Measurements from ENCODE around the gene NECTIN1. TPM values are rescaled to one million over a fixed set of nuclear protein-coding genes. Genes with fewer than 3 reads are reported as not detected.
A peak's percentile ranks its signal among the peaks of the same experiment; 100 is the strongest.

The NECTIN1 gene
- total RNA-seq, 1 donor from 2014 or later, result 10.4 TPM

DNA sequence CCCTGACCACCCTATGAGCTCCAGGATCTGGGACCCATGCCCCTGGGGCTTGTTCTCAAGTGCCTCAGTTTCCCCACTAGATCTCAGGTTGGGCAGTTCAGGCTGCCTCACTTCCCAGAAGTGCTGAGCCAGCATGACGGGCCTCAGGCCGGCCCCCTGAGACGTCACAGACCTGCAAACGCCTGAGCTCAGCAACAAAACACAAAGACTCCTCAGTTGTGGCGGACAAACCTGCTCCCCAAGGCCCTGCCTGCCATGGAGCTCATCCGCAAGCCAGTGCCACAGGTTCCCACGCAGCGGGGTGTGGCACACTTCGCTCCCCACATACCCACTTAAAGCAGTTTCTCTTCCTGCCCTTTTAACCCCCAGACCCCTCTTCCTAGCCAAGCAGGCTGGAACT, 45.2 kb downstream of the NECTIN1 start:
- DNase-seq (ENCODE audit: low spot score), result no peak

DNA sequence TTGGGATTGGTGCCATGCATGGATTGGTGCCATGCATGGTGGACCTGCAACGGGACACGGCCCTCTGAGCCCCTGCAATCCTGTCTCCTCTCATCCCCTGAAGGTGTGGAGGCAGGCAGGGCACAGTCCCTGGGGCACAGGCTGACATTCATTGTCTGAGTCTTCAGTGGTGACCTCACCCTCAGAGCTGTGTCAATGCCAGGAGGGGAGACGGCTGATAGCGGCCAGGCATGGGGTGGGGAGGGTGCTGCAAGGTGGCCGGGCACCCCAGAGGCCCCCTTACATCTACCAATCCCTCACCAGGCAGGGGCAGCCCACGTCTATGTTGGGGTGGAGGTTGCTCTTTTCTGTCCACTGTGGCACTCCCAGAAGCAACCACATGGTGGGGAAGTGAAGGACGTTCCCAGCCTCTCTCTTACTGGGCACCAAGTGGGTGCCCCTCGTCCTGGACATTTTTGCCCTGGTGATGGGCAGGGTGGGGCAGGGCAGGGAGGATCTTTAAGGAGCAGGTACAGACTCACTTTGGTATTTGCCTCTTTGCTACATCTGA, 47.6 kb downstream of the NECTIN1 start:
- intact Hi-C loops (cut with DNase I), result no loop called here
- no peak for DNase-seq (ENCODE audit: low spot score)

More for the DNA sequence above, 45.2 kb downstream of the NECTIN1 start:
- intact Hi-C loops (cut with DNase I), result no loop called here

- intact Hi-C loops (cut with DNase I), result no loop called here
- DNase-seq (ENCODE audit: low spot score), result peak; percentile 85
These were observed 48.2 kb downstream of the NECTIN1 start for GRCh38 chr11:119680541-119681360.

DNA sequence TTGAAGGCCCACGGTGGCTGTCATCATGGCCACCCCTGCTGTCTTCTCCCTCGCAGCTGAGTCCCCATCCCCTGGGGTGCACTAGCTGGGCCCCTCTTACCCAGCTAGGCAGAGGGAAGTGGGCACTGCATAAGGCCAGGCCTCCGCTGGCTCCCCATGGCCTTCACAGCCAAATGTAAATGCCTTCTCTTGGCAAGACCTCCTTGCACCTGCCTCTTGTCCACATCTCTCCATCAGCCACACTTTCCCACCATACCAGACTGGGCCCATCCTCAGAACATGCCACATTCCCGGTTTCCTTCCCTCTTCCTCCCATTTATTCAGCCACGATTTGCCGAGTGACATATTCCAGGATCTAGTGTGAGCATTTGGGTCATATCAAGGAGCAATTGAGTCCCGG, 49.7 kb downstream of the NECTIN1 start:
- DNase-seq (ENCODE audit: low spot score), result no peak
- intact Hi-C loops (cut with DNase I), result no loop called here

DNA sequence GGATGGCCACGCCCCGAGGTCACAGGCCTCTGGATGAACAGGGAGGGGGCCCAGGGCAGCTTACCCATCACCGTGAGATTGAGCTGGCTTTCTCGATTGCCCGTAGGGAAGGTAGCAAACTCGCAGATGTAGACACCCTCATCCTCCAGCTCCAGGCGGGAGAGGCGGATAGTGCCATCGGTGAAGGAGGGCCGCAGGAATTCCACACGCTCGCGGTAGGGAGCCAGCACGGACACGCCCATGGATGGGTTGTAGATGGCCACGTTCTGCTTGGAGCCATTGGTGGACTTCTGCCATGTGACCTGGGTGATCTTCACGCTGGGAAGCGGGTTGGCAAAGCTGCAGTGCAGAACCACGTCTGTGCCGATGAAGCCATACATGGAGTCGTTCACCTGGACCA, 50.6 kb downstream of the NECTIN1 start:
- DNase-seq (ENCODE audit: low spot score), result no peak

DNA sequence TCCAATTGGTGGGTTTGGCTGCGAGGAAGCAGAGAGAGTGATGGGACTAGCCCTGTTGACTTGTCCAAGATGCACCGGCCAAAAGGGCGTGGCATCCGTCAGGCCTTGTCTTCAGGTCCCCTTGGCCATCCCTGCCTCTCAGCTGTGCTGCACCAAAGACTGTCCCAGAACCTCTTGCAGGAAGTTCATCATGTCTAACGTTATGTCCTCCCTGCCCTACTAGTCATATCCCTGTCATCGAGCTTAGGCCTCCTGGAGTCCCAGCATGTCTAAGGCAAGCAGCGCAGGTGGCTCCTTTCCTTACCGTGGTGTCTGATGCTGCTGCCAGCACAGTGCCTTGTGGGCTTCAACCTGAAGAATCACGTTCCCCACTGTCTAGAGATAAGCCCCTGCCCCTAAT, 51.2 kb downstream of the NECTIN1 start:
- DNase-seq (ENCODE audit: low spot score), result no peak
- intact Hi-C loops (cut with DNase I), result no loop called here

More for the DNA sequence above, 50.6 kb downstream of the NECTIN1 start:
- intact Hi-C loops (cut with DNase I), result no loop called here

- intact Hi-C loops (cut with DNase I), result no loop called here
These were observed 52.5 kb downstream of the NECTIN1 start for GRCh38 chr11:119676461-119677020.

GRCh38 chr11:119673759-119674336, 55.2 kb downstream of the NECTIN1 start:
- intact Hi-C loops (cut with DNase I), result no loop called here
- peak; percentile 86 for DNase-seq (ENCODE audit: low spot score)

More at GRCh38 chr11:119676461-119677020, 52.5 kb downstream of the NECTIN1 start:
- DNase-seq (ENCODE audit: low spot score), result no peak

- intact Hi-C loops (cut with DNase I), result no loop called here
- no peak for DNase-seq (ENCODE audit: low spot score)
These were observed 55.8 kb downstream of the NECTIN1 start for GRCh38 chr11:119673052-119673758.

- intact Hi-C loops (cut with DNase I), result no loop called here
These were observed 56.4 kb downstream of the NECTIN1 start for GRCh38 chr11:119672597-119672996.

GRCh38 chr11:119671561-119672015, 57.4 kb downstream of the NECTIN1 start:
- intact Hi-C loops (cut with DNase I), result no loop called here
- no peak for DNase-seq (ENCODE audit: low spot score)

More at GRCh38 chr11:119672597-119672996, 56.4 kb downstream of the NECTIN1 start:
- no peak for DNase-seq (ENCODE audit: low spot score)

DNA sequence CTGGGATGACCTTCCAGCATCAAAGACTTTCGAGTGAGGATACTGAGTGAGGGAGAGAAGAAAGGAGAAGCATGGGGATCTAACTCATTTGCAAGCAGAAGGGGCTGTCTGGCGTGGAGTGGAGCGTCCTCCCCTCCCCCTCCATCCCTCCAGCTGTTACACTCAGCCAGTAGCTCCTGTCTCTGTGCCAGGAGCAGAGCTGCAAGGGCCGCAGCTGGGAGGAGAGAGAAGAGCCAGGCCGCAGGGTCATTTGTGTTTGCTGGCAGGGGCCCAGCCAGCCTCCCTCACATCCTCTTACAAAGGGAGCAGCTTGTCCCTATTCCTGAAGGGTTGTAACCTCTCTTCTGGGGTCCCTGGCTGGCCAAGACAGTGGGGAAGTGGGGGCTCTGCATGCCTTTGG, 57.9 kb downstream of the NECTIN1 start:
- intact Hi-C loops (cut with DNase I), result no loop called here
- peak; percentile 85 for DNase-seq (ENCODE audit: low spot score)

DNA sequence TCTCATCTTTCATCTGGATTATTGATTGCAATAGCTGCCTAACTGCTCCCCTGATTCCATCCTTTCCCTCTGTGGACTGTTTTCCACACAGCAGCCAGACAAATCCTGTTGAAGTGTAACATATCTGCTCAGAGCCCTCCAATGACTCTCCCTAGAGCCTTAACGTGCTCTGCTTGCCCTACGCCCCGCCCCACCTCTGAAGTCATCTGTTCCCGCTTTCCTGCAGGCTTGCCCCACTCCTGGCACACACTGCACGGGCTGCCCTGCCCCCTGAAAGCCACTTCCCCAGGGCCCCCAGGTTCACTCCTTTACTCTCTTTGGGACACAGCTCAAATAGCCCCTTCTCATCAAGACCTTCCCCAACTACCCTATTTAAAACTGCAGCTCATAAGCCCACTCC, 59.5 kb downstream of the NECTIN1 start:
- intact Hi-C loops (cut with DNase I), result loop anchor here (5.0 kb wide), 2 partner anchors 343 to 563 kb away; no protein-coding TSS in a partner anchor
- no peak for DNase-seq (ENCODE audit: low spot score)

GRCh38 chr11:119668676-119669075, 60.3 kb downstream of the NECTIN1 start:
- no peak for DNase-seq (ENCODE audit: low spot score)
- intact Hi-C loops (cut with DNase I), result loop anchor here (5.0 kb wide), 2 partner anchors 344 to 564 kb away; no protein-coding TSS in a partner anchor

- peak; percentile 93 for DNase-seq (ENCODE audit: low spot score)
- intact Hi-C loops (cut with DNase I), result loop anchor here (2.0 to 5.0 kb wide), 4 partner anchors 62 to 566 kb away; partner anchors contain the start of gene NECTIN1
These were observed 62.4 kb downstream of the NECTIN1 start for GRCh38 chr11:119666463-119667131.

- DNase-seq (ENCODE audit: low spot score), result no peak
- intact Hi-C loops (cut with DNase I), result loop anchor here (2.0 to 5.0 kb wide), 4 partner anchors 63 to 566 kb away; partner anchors contain the start of gene NECTIN1
These were observed 62.9 kb downstream of the NECTIN1 start for GRCh38 chr11:119666061-119666460.

DNA sequence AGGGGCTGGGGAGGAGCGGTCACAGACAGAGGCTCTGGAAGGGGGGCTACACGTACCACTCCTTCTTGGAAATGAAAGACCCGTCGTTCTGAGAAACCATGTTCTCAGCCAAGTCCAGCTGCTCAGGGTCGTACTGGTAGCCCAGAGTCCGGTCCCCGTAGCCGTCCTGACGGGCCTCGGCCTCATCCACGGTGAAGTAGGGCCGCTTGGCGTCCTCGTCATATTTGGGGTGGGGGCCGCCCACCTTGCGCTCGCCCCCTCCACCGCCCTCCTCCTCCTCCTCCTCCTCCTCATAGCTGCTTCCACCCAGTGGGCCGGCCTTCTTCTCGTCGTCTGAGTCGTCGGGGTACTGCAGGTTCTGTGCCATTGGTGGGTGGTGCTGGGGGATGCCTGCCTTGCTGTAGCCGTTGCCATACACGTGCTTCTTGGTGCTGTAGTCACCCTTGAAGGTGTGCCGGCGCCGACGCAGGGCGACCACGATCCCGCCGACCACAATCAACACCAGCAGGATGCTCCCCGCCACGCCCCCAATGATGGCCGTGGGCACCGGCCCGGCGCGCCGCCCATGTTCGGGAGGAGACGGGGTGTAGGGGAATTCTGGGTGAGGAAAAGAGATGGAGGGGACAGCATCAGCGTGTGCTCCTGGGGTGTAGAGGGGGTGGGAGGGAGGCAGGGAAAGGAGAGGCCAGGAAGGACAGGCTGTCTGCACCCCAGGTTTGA, 64.1 kb downstream of the NECTIN1 start:
- intact Hi-C loops (cut with DNase I), result loop anchor here (5.0 kb wide), 2 partner anchors 347 to 567 kb away; no protein-coding TSS in a partner anchor
- no peak for DNase-seq (ENCODE audit: low spot score)

DNA sequence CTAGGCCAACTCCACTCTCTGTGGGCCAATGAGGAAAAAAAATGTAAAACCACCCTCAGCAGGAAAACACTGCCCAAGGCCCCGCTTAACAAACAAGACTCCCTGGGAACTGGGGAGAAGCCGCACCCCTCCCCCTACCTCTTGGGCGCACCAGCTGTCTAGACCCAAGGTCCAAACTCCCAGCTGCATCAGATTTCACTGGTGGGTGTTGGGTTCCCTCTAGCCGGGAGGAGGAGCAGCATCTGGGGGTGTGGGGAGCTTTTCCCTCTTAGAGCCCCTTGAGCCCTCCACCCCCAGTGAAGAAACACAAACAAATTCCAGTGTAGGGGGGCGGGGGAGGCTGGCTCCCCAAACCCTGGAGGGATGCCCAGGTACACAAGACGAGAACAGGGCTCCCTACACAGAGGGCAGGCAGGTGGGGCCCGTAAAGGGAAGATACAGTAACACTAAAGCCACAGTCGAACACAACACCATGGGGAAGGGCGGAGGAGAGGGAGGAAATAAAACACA, 64.9 kb downstream of the NECTIN1 start:
- intact Hi-C loops (cut with DNase I), result no loop called here
- DNase-seq (ENCODE audit: low spot score), result no peak

Measured in cardiac septum (tissue), 1 donor.